H54 (cell line): ENCODE data around the gene TOMM40.
A peak's percentile ranks its signal among the peaks of the same experiment; 100 is the strongest.
"Not testable (repeated sequence)": the region's sequence is repeated elsewhere in the genome, so short reads cannot be mapped to it uniquely, and the experiment has no call there.

Source experiments
- DNase-seq: peaks from one replicate; pipeline ENCODE4 v3.0.0; 2011; ENCODE audit warnings: low spot score, mixed read lengths; ENCODE audit not compliant: insufficient read length
- FAIRE-seq: peaks from 3 replicates; lab custom pipeline; 2011; peaks lifted over from hg19 to GRCh38; lab: Jason Lieb, UNC
- POLR2A ChIP-seq: IDR thresholded peaks from 2 replicates; pipeline ENCODE4 v1.6.1; 2011; ENCODE audit warnings: low read depth, mild to moderate bottlenecking, low read length

TOMM40 gene

DNA sequence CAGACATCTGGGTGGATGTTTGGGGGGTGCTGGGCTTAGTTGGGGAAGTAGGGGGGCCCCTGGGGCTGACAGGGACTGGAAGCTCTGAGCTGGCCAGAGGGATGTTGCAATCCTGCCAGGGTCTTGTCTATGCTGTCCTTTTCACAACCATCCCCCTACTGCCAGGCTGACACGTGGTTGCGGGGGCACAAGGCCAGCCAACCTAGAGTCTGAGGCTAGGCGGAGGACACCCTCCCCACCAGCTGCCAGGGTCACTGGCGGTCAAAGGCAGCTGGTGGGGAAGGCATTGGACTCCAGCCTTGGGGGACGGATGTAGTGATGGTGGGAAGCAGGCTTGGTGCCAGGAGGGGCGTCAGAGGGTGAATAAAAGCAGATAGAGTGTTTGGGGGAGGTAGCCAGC is 21.8 kb downstream of the TOMM40 start:
- DNase-seq (no peak), FAIRE-seq (no peak)
- no peak for TF ChIP-seq POLR2A

GRCh38 chr19:44913512-44914432 is 22.7 kb downstream of the TOMM40 start:
- not testable (repeated sequence) for DNase-seq, FAIRE-seq

DNA sequence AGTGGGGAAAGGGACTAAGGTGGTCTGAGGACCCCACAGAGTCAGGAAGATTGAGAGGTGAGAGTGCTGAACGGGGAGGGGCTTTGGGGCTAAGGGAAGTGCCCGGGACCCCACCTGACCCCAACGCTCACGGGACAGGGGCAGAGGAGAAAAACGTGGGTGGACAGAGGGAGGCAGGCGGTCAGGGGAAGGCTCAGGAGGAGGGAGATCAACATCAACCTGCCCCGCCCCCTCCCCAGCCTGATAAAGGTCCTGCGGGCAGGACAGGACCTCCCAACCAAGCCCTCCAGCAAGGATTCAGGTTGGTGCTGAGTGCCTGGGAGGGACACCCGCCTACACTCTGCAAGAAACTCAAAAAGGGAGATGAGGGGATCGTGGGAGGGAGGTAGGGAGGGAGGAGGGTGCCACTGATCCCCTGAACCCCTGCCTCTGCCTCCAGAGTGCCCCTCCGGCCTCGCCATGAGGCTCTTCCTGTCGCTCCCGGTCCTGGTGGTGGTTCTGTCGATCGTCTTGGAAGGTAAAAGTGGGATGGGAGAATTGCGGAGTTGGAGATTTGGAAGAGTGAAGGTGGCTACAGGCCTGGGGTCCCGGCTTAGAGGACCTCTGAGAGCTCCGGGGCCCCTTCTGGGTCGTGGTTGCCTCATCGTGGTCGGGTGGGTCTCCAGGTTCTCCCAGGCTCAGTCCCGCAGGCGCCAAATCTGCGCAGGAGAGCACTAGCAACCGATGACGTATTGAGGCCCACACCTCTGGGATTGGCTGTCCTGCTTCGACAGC is 23.6 kb downstream of the TOMM40 start, which contains the start of gene APOC1:
APOC1 (plus strand) TSS at position 176 of the 774 bp plus-strand sequence; CDS start at position 460, 284 bp downstream.
- peak; percentile 87 for DNase-seq
- not testable (repeated sequence) for FAIRE-seq

DNA sequence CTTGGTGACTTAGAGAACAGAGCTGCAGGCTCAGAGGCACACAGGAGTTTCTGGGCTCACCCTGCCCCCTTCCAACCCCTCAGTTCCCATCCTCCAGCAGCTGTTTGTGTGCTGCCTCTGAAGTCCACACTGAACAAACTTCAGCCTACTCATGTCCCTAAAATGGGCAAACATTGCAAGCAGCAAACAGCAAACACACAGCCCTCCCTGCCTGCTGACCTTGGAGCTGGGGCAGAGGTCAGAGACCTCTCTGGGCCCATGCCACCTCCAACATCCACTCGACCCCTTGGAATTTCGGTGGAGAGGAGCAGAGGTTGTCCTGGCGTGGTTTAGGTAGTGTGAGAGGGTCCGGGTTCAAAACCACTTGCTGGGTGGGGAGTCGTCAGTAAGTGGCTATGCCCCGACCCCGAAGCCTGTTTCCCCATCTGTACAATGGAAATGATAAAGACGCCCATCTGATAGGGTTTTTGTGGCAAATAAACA is 33.2 kb downstream of the TOMM40 start:
- TF ChIP-seq POLR2A: no peak
- DNase-seq (no peak), FAIRE-seq (no peak)

GRCh38 chr19:44925114-44925891 is 34.2 kb downstream of the TOMM40 start:
- DNase-seq (no peak), FAIRE-seq (no peak)
- no peak for TF ChIP-seq POLR2A

- not testable (repeated sequence) for FAIRE-seq, DNase-seq
These were observed 35.4 kb downstream of the TOMM40 start for GRCh38 chr19:44926245-44927077.

DNA sequence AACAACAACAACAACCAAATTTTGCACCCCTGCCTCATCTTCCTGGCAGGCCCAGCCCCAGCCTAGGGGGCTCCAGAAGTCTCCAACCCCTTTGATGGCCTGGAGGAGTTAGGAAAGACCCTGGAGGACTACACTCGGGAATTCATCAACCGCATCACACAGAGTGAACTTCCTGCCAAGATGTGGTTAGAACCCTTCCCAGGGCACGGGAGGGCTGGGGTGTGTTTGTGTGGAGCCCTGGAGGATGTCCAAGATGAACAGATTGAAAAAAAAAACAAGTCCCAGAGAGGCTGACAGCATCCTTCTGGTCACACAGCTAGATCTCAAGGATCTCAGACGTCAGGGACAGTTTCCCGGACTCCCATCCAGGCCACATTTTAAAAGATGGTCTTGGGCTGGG is 36.7 kb downstream of the TOMM40 start:
- no peak for TF ChIP-seq POLR2A
- FAIRE-seq (no peak), DNase-seq (no peak)

GRCh38 chr19:44930088-44930487 is 39.0 kb downstream of the TOMM40 start:
- TF ChIP-seq POLR2A: no peak
- DNase-seq (no peak), FAIRE-seq (no peak)

- FAIRE-seq: no peak
- no peak for DNase-seq
- no peak for TF ChIP-seq POLR2A
These were observed 40.5 kb downstream of the TOMM40 start for GRCh38 chr19:44931541-44931940.

DNA sequence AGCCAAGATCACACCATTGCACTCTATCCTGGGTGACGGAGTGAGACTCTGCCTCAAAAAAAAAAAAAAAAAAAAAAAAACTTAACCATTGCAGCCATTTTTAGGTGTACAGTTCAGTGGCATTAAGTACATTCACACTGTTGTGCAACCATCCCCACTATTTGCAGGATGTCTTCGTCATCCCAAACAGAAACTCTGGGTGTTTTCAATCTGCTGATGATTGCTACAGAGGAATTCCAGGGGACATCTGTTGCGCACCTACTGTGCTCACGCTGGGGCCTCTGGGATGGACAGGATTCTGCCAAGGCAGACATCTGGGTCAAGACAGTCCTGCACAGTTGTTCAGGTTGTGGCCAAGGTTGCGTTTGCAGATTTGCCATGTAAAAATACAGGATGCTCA is 48.6 kb downstream of the TOMM40 start:
- DNase-seq: no peak
- no peak for FAIRE-seq
- no peak for TF ChIP-seq POLR2A

DNA sequence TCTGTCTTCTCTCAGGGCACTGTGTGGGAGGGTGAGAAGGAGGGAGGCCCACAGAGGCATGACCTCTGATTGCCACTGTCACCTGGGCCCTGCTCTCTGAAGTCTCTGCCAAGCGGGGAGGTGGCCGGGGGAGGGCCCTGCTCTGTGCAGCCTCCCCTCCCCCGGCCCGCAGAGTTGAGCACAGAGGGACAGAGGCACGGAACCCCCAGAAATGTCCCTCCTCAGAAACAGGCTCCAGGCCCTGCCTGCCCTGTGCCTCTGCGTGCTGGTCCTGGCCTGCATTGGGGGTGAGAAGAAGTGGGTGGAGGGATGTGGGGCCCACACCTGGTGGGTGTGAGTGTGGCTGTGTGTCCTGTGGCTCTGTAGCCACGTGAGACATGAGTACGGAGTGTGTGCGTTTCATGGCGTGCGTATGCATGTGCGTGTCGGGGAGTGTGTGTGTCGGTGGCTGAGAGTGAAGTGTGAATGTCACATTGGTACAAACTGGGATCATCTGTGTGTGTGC is 51.1 kb downstream of the TOMM40 start, which contains the start of gene APOC4:
APOC4 (plus strand) TSS at position 171 of the 505 bp plus-strand sequence; CDS start at position 212, 41 bp downstream.
- DNase-seq: no peak
- no peak for TF ChIP-seq POLR2A
- FAIRE-seq: no peak

GRCh38 chr19:44943801-44944249 is 52.8 kb downstream of the TOMM40 start:
- DNase-seq (no peak), FAIRE-seq (no peak)
- no peak for TF ChIP-seq POLR2A
